ENCODE measurements around the gene ARID1B. TPM values are rescaled to one million over a fixed set of nuclear protein-coding genes. Genes with fewer than 3 reads are reported as not detected.

The ARID1B gene
- total RNA-seq, 1 donor from 2014 or later = 43.4 TPM

DNA sequence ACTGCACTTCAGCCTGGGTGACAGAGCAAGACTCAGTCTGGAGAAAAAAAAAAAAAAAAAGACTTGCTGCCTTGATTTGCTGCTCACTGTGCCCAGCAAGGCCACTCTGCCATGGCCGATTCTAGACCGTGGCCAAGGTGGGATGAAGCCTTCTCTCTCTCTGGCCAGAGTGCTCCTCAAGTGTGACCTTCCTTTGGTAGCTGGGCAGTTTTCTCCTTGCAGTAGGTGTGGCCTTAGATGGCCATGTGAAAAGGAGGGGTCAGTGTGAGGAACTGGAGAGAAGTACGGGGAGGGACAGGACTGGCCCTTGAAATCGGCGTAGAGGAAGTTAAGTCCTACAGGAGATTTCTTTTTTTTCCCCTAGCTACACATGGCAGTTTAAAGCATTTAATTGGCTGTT lies 272.0 kb downstream of the ARID1B start:
- Histone ChIP-seq H3K27me3 (ENCODE audit: low read depth) (no peaks in the 10 kb centered on the region), H3K36me3 (no peaks in the 10 kb centered on the region), H3K4me1 (peaks cover 63% of the 10 kb centered on the region), H3K27ac (replicated peaks) (no peak overlapping the region), H3K4me3 (no peak overlapping the region), H3K9me3 (replicated peaks) (no peaks in the 10 kb centered on the region)
- TF ChIP-seq, protein P1, sequence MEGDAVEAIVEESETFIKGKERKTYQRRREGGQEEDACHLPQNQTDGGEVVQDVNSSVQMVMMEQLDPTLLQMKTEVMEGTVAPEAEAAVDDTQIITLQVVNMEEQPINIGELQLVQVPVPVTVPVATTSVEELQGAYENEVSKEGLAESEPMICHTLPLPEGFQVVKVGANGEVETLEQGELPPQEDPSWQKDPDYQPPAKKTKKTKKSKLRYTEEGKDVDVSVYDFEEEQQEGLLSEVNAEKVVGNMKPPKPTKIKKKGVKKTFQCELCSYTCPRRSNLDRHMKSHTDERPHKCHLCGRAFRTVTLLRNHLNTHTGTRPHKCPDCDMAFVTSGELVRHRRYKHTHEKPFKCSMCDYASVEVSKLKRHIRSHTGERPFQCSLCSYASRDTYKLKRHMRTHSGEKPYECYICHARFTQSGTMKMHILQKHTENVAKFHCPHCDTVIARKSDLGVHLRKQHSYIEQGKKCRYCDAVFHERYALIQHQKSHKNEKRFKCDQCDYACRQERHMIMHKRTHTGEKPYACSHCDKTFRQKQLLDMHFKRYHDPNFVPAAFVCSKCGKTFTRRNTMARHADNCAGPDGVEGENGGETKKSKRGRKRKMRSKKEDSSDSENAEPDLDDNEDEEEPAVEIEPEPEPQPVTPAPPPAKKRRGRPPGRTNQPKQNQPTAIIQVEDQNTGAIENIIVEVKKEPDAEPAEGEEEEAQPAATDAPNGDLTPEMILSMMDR (IDR thresholded peaks at IDR 0.05; ENCODE audit: borderline replicate concordance) = no peak
- intact Hi-C loops (cut with micrococcal nuclease) = no loop called here
- no peak for DNase-seq

DNA sequence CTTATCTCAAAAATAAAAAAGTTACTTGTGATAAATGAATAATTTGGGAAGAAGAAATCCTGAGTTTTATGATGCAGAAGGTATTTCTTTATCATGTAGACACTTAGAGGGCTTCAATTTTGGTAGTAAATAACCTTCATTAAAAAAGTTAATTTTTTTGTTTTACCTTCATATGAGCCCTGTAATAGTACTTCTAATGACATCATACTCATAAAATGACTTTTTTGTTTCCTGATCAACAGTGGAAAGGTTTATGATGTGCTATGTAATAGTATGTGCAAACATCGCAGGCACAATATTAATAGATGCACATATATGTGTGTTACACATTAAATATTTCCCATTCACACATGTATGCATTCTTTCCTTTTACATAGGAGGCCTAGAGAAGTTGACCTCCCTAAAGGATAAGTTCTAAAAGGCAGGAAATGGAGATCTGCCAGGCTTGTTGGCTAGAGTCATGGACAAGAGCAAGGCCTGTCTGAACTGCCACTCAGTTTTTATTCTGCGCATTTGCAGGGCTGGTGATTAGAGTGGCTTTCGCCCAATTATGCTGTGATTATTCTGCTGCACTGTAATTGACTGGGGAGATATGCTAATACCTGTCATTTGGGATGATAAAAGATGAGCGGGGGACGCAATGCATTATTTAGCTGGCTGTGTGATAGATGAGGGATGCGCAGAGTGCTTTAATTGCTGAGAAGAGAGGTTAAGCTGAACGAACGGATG lies 273.5 kb downstream of the ARID1B start:
- H3K27me3 ChIP-seq (ENCODE audit: low read depth) = no peaks in the 10 kb centered on the region
- H3K27ac ChIP-seq (replicated peaks) = peak overlapping the region; percentile 17
- no peak for DNase-seq
- peaks cover 55% of the 10 kb centered on the region for H3K4me1 ChIP-seq
- TF ChIP-seq, protein P1 (IDR thresholded peaks at IDR 0.05; ENCODE audit: borderline replicate concordance) = no peak
- peaks cover 6% of the 10 kb centered on the region for H3K9me3 ChIP-seq (replicated peaks)
- no peak overlapping the region for H3K4me3 ChIP-seq
- peaks cover 1% of the 10 kb centered on the region for H3K36me3 ChIP-seq
- intact Hi-C loops (cut with micrococcal nuclease) = no loop called here

DNA sequence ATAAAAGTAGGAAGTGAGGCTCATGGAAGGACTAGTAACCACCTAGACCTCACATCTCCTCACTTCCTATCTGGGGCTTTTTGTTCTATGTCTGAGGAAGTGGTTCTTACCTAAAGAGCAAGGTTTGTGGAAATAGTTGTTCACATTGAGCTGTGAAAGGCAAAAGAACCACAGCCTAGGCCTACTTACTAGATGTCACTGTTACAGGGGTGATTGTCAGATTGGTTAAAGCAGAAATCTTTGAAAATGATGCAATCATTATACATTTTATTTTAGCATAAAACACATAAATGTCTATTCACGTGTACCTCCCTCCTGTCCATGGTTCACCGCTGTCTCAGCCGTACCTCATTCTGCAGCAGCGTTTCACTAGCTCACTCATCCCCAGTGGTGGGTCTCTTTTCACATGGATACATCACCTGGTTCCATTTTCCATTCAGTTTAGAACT lies 277.4 kb downstream of the ARID1B start:
- no peak overlapping the region for H3K27ac ChIP-seq (replicated peaks)
- no peak for DNase-seq
- H3K27me3 ChIP-seq (ENCODE audit: low read depth) = no peaks in the 10 kb centered on the region
- TF ChIP-seq, protein P1 (IDR thresholded peaks at IDR 0.05; ENCODE audit: borderline replicate concordance) = no peak
- H3K36me3 ChIP-seq = peaks cover 5% of the 10 kb centered on the region
- H3K4me1 ChIP-seq = peaks cover 25% of the 10 kb centered on the region
- H3K9me3 ChIP-seq (replicated peaks) = peaks cover 10% of the 10 kb centered on the region
- intact Hi-C loops (cut with micrococcal nuclease) = no loop called here
- H3K4me3 ChIP-seq = no peak overlapping the region

DNA sequence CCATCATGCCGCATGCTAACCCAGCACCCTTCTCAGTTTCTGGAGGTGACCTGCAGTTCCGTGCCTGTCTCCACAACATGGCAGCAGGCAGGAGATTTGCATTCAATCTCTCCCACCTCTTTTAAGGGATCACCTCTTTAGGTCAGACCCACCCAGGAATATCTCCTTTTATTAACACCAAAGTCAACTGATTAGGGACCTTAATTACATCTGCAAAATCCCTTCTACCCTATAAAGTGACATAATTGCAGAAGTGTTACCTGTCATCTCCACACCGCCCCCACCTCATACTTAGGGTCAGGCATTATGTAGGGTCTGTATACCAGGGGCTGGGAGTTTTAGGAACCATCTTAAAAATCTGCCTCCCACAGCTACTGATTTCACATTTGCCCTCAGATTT lies 278.7 kb downstream of the ARID1B start:
- Histone ChIP-seq H3K9me3 (replicated peaks) (peaks cover 10% of the 10 kb centered on the region), H3K4me3 (no peak overlapping the region), H3K27ac (replicated peaks) (no peak overlapping the region), H3K36me3 (peaks cover 5% of the 10 kb centered on the region), H3K4me1 (peaks cover 28% of the 10 kb centered on the region), H3K27me3 (ENCODE audit: low read depth) (no peaks in the 10 kb centered on the region)
- intact Hi-C loops (cut with micrococcal nuclease) = no loop called here
- TF ChIP-seq, protein P1 (IDR thresholded peaks at IDR 0.05; ENCODE audit: borderline replicate concordance) = no peak
- DNase-seq = no peak

DNA sequence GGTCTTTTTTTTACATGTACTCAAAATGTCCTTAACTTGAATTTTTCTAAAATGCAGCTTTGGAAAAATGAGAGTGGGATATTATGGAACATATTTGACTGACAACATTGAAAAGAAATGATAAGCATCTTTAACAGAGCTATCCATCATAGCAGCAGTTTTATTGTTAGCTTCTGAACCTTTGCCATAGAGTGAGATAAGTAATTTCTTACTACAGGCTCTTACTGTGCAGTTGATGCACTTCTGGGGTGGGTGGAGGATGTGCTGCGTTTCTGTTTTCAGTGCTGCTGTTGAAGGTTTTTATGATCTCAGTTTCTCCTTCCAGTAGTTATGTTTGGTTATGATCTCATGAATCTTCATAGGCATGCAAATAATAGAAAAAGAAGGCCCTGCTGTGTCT lies 279.1 kb downstream of the ARID1B start:
- DNase-seq = no peak
- Histone ChIP-seq H3K4me3 (no peak overlapping the region), H3K36me3 (peaks cover 5% of the 10 kb centered on the region), H3K4me1 (peaks cover 28% of the 10 kb centered on the region), H3K27ac (replicated peaks) (no peak overlapping the region), H3K27me3 (ENCODE audit: low read depth) (no peaks in the 10 kb centered on the region), H3K9me3 (replicated peaks) (peaks cover 10% of the 10 kb centered on the region)
- TF ChIP-seq, protein P1 (IDR thresholded peaks at IDR 0.05; ENCODE audit: borderline replicate concordance) = no peak
- intact Hi-C loops (cut with micrococcal nuclease) = no loop called here
